Smooth muscle cell (in vitro differentiated cells): ENCODE measurements around the gene GLYATL1. TPM values are rescaled to one million over a fixed set of nuclear protein-coding genes. Genes with fewer than 3 reads are reported as not detected.

Source experiments
- DNase-seq: peaks from one replicate; lab custom pipeline; 2025; ENCODE audit not compliant: unreplicated experiment; lab: John Stamatoyannopoulos, UW
- H2AFZ ChIP-seq: fragments of 200-600 bp; sonication (generic); 2 replicates; pipeline ENCODE4 v1.6.0; 2016; ENCODE audit warnings: antibody characterized with exemption, low read depth, mild to moderate bottlenecking
- H3F3A ChIP-seq: fragments of 200-600 bp; sonication (generic); 2 replicates; pipeline ENCODE4 v1.6.0; 2017; ENCODE audit warnings: antibody characterized with exemption, low read depth
- H3K27ac ChIP-seq: fragments of 200-600 bp; sonication (generic); 2 replicates; pipeline ENCODE4 v1.5.1; 2016; ENCODE audit warnings: low read depth, mild to moderate bottlenecking
- H3K27me3 ChIP-seq: fragments of 200-600 bp; sonication (generic); 2 replicates; pipeline ENCODE4 v1.6.1; 2016; ENCODE audit warnings: low read depth, mild to moderate bottlenecking
- H3K36me3 ChIP-seq: fragments of 200-600 bp; sonication (generic); 2 replicates; pipeline ENCODE4 v1.5.1; 2016; ENCODE audit warnings: low read depth
- H3K4me1 ChIP-seq: fragments of 200-600 bp; sonication (generic); 2 replicates; pipeline ENCODE4 v1.5.1; 2016; ENCODE audit warnings: low read depth
- H3K4me2 ChIP-seq: fragments of 200-600 bp; sonication (generic); 2 replicates; pipeline ENCODE4 v1.6.0; 2016; ENCODE audit warnings: mild to moderate bottlenecking
- H3K4me3 ChIP-seq: fragments of 200-600 bp; sonication (generic); 2 replicates; pipeline ENCODE4 v1.5.1; 2016; ENCODE audit warnings: mild to moderate bottlenecking
- H3K79me2 ChIP-seq: fragments of 200-600 bp; sonication (generic); 2 replicates; pipeline ENCODE4 v1.6.0; 2016; ENCODE audit warnings: low read depth, mild to moderate bottlenecking
- H3K9ac ChIP-seq: fragments of 200-600 bp; sonication (generic); 2 replicates; pipeline ENCODE4 v1.6.0; 2016; ENCODE audit warnings: low read depth
- H3K9me3 ChIP-seq: fragments of 200-600 bp; sonication (generic); replicated peaks from 2 replicates; pipeline ENCODE4 v1.5.1; 2016; ENCODE audit warnings: low read depth
- H4K20me1 ChIP-seq: fragments of 200-600 bp; sonication (generic); 2 replicates; pipeline ENCODE4 v1.6.0; 2016; ENCODE audit warnings: low read depth
- CTCF ChIP-seq: fragments of 200-600 bp; sonication (generic); IDR thresholded peaks from 2 replicates; pipeline ENCODE4 v1.5.1; 2017; ENCODE audit warnings: borderline replicate concordance, mild to moderate bottlenecking, antibody characterized with exemption; ENCODE audit not compliant: insufficient read depth, poor library complexity, severe bottlenecking
- WGBS: methylation state at CpG from one replicate; pipeline ENCODE4 v1.1.7; 2016; ENCODE audit warnings: low lambda C conversion rate; 5-methylcytosine and 5-hydroxymethylcytosine counted together
- polyA plus RNA-seq: library from polyadenylated mRNA; unstranded; fragments of >200 nt; fragmentation: Nextera tagmentation; extraction: Ambion mirVana; gene quantifications from 2 replicates; pipeline ENCODE4 v1.2.1, GENCODE V29; 2016
- total RNA-seq: library from RNA; depleted of rRNA; stranded (reverse); fragments of >200 nt; gene quantifications from 2 replicates; pipeline ENCODE4 v1.2.3, GENCODE V29; 2014

GLYATL1 gene
- total and polyA plus RNA-seq, 2 experiments from 2014 or later = not detected

- Histone ChIP-seq H3K27me3 (no peaks in the 10 kb centered on the region), H3K79me2 (no peaks in the 10 kb centered on the region), H3K36me3 (no peaks in the 10 kb centered on the region), H3K4me3 (peak overlapping the region; percentile 35), H3K27ac (no peak overlapping the region), H3K4me2 (peak overlapping the region; percentile 74), H4K20me1 (no peaks in the 10 kb centered on the region), H3K4me1 (peaks cover 12% of the 10 kb centered on the region), H3F3A (no peaks in the 10 kb centered on the region), H3K9me3 (no peaks in the 10 kb centered on the region), H3K9ac (no peak overlapping the region), H2AFZ (peak overlapping the region; percentile 53)
- 5% methylated on average over 15 of the region's 15 CpGs for WGBS
- TF ChIP-seq CTCF = no peak
- DNase-seq = no peak
These were observed 11.7 kb upstream of the GLYATL1 start for GRCh38 chr11:58927393-58928106.

GRCh38 chr11:58928107-58928499 lies 11.2 kb upstream of the GLYATL1 start:
- no peaks in the 10 kb centered on the region for H3F3A ChIP-seq
- no peaks in the 10 kb centered on the region for H3K9me3 ChIP-seq
- peak overlapping the region; percentile 74 for H3K4me2 ChIP-seq
- H3K27ac ChIP-seq = no peak overlapping the region
- H3K4me1 ChIP-seq = peaks cover 12% of the 10 kb centered on the region
- H3K36me3 ChIP-seq = no peaks in the 10 kb centered on the region
- TF ChIP-seq CTCF = no peak
- no peaks in the 10 kb centered on the region for H4K20me1 ChIP-seq
- H3K4me3 ChIP-seq = peak overlapping the region; percentile 35
- no peak overlapping the region for H3K9ac ChIP-seq
- no peaks in the 10 kb centered on the region for H3K27me3 ChIP-seq
- no peaks in the 10 kb centered on the region for H3K79me2 ChIP-seq
- peak overlapping the region; percentile 53 for H2AFZ ChIP-seq
- DNase-seq = no peak
- 13% methylated on average over 6 of the region's 6 CpGs for WGBS

GRCh38 chr11:58928691-58929090 lies 10.6 kb upstream of the GLYATL1 start:
- TF ChIP-seq CTCF = no peak
- DNase-seq = no peak
- H3K4me1 ChIP-seq = peaks cover 12% of the 10 kb centered on the region
- H3K79me2 ChIP-seq = no peaks in the 10 kb centered on the region
- H3K36me3 ChIP-seq = no peaks in the 10 kb centered on the region
- H4K20me1 ChIP-seq = no peaks in the 10 kb centered on the region
- no peak overlapping the region for H2AFZ ChIP-seq
- no peaks in the 10 kb centered on the region for H3K9me3 ChIP-seq
- H3K27me3 ChIP-seq = no peaks in the 10 kb centered on the region
- no peak overlapping the region for H3K9ac ChIP-seq
- H3F3A ChIP-seq = no peaks in the 10 kb centered on the region
- H3K4me2 ChIP-seq = no peak overlapping the region
- no peak overlapping the region for H3K27ac ChIP-seq
- peak overlapping the region; percentile 35 for H3K4me3 ChIP-seq

GRCh38 chr11:58930926-58931325 lies 8.4 kb upstream of the GLYATL1 start:
- Histone ChIP-seq H3K9me3 (no peaks in the 10 kb centered on the region), H3F3A (no peaks in the 10 kb centered on the region), H3K36me3 (no peaks in the 10 kb centered on the region), H3K79me2 (no peaks in the 10 kb centered on the region), H3K4me1 (peaks cover 12% of the 10 kb centered on the region), H3K4me3 (no peak overlapping the region), H2AFZ (no peak overlapping the region), H4K20me1 (no peaks in the 10 kb centered on the region), H3K4me2 (no peak overlapping the region), H3K27ac (no peak overlapping the region), H3K9ac (no peak overlapping the region), H3K27me3 (no peaks in the 10 kb centered on the region)
- no peak for DNase-seq
- 91% methylated on average over 2 of the region's 2 CpGs for WGBS
- no peak for TF ChIP-seq CTCF
